A549 (cell line): ENCODE data around the gene ZNF768.

Experiments
- CHD4 ChIP-seq: fragments of 200-600 bp; sonication (generic); IDR thresholded peaks from 2 replicates; pipeline ENCODE4 v1.6.1; 2016; ENCODE audit warnings: antibody characterized with exemption, mild to moderate bottlenecking, borderline replicate concordance
- EP300 ChIP-seq, 2 experiments: fragments of >200 bp; sonication (Bioruptor Twin); formaldehyde crosslinking; IDR thresholded peaks; 2 replicates in 1 of 2; 3 replicates in 1 of 2; pipeline ENCODE4 v1.6.1; 2016 to 2017
- FOSL2 ChIP-seq, 2 experiments: fragments of 450-650 bp in 1 of 2; fragments of >200 bp in 1 of 2; sonication (Bioruptor Twin) in 1 of 2; formaldehyde crosslinking; IDR thresholded peaks; 2 replicates each; pipeline versions ENCODE4 v1.5.0 to v1.6.1; 2016 to 2020; ENCODE audit warnings: mild to moderate bottlenecking in 1 of 2, moderate library complexity in 1 of 2
- KDM1A ChIP-seq: fragments of 200-600 bp; sonication (generic); IDR thresholded peaks from 2 replicates; pipeline ENCODE4 v1.6.1; 2016; ENCODE audit warnings: low read depth, mild to moderate bottlenecking
- MAZ ChIP-seq: fragments of 150-350 bp; IDR thresholded peaks from 2 replicates; pipeline ENCODE4 v1.6.1; 2014; ENCODE audit warnings: antibody characterized with exemption, low read depth, low read length, borderline replicate concordance
- NR3C1 ChIP-seq: fragments of >200 bp; sonication (Bioruptor Twin); formaldehyde crosslinking; IDR thresholded peaks from 3 replicates; pipeline ENCODE4 v1.6.1; 2017
- POLR2A ChIP-seq: IDR thresholded peaks from 2 replicates; pipeline ENCODE4 v1.6.1; 2012; ENCODE audit warnings: mild to moderate bottlenecking, low read length
- SREBF2 ChIP-seq: fragments of 450-650 bp; IDR thresholded peaks from 2 replicates; pipeline ENCODE4 v1.6.1; 2014; ENCODE audit warnings: mild to moderate bottlenecking, moderate library complexity
- TF ChIP-seq, protein P1 (sequence below): fragments of >200 bp; sonication (Bioruptor Twin); formaldehyde crosslinking; IDR thresholded peaks from 3 replicates; pipeline ENCODE4 v1.5.1; 2016
- TF ChIP-seq, protein P2 (sequence below): fragments of 150-350 bp; IDR thresholded peaks from 2 replicates; pipeline ENCODE4 v1.6.1; 2014; ENCODE audit warnings: low read depth, mild to moderate bottlenecking, low read length
- TF ChIP-seq, protein P3 (sequence below): fragments of 200-600 bp; sonication (generic); IDR thresholded peaks from 2 replicates; pipeline ENCODE4 v1.6.1; 2016; ENCODE audit warnings: antibody characterized with exemption, mild to moderate bottlenecking, moderate library complexity

DNA sequence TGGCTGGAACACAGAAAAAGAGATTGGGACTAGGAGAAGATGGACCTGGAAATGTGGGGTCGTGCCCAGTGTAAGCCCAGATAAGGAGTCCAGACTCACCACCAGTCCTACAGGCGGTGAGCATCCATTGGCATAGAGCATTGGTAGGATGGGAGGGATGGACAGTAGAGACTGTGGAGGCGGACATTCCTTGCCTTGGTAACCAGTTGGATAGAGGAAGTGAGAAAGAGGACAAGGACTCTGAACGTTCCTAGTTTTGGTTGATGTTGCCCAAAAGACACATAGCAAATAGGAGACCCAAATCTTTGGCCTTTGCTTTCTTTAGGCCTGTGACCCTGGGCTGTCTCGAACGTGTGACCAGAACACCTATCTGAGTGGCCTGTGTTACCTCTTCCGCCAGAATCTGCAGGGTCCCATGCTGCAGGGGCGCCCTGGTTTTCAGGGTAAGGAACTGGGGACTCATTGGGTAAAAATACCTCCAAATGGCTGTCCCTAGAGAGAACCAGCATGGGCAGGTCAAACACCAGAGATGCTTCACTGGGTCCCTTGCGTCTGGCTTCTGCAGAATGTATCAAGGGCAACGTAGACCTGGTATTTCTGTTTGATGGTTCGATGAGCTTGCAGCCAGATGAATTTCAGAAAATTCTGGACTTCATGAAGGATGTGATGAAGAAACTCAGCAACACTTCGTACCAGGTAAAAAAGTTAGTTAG lies 47.4 kb downstream of the ZNF768 start:
- TF ChIP-seq, protein P1, sequence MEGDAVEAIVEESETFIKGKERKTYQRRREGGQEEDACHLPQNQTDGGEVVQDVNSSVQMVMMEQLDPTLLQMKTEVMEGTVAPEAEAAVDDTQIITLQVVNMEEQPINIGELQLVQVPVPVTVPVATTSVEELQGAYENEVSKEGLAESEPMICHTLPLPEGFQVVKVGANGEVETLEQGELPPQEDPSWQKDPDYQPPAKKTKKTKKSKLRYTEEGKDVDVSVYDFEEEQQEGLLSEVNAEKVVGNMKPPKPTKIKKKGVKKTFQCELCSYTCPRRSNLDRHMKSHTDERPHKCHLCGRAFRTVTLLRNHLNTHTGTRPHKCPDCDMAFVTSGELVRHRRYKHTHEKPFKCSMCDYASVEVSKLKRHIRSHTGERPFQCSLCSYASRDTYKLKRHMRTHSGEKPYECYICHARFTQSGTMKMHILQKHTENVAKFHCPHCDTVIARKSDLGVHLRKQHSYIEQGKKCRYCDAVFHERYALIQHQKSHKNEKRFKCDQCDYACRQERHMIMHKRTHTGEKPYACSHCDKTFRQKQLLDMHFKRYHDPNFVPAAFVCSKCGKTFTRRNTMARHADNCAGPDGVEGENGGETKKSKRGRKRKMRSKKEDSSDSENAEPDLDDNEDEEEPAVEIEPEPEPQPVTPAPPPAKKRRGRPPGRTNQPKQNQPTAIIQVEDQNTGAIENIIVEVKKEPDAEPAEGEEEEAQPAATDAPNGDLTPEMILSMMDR, result no peak
- TF ChIP-seq SREBF2, result no peak
- TF ChIP-seq FOSL2 (IDR thresholded peaks at IDR 0.05), result no peak
- TF ChIP-seq FOSL2 (CRISPR knock-in tag; IDR thresholded peaks at IDR 0.05), result no peak
- no peak for TF ChIP-seq MAZ
- TF ChIP-seq KDM1A, result no peak
- no peak for TF ChIP-seq NR3C1
- no peak for TF ChIP-seq CHD4
- TF ChIP-seq, protein P2, sequence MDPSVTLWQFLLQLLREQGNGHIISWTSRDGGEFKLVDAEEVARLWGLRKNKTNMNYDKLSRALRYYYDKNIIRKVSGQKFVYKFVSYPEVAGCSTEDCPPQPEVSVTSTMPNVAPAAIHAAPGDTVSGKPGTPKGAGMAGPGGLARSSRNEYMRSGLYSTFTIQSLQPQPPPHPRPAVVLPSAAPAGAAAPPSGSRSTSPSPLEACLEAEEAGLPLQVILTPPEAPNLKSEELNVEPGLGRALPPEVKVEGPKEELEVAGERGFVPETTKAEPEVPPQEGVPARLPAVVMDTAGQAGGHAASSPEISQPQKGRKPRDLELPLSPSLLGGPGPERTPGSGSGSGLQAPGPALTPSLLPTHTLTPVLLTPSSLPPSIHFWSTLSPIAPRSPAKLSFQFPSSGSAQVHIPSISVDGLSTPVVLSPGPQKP, result no peak
- no peak for TF ChIP-seq POLR2A
- TF ChIP-seq EP300 (IDR thresholded peaks at IDR 0.05), result no peak
- TF ChIP-seq, protein P3, sequence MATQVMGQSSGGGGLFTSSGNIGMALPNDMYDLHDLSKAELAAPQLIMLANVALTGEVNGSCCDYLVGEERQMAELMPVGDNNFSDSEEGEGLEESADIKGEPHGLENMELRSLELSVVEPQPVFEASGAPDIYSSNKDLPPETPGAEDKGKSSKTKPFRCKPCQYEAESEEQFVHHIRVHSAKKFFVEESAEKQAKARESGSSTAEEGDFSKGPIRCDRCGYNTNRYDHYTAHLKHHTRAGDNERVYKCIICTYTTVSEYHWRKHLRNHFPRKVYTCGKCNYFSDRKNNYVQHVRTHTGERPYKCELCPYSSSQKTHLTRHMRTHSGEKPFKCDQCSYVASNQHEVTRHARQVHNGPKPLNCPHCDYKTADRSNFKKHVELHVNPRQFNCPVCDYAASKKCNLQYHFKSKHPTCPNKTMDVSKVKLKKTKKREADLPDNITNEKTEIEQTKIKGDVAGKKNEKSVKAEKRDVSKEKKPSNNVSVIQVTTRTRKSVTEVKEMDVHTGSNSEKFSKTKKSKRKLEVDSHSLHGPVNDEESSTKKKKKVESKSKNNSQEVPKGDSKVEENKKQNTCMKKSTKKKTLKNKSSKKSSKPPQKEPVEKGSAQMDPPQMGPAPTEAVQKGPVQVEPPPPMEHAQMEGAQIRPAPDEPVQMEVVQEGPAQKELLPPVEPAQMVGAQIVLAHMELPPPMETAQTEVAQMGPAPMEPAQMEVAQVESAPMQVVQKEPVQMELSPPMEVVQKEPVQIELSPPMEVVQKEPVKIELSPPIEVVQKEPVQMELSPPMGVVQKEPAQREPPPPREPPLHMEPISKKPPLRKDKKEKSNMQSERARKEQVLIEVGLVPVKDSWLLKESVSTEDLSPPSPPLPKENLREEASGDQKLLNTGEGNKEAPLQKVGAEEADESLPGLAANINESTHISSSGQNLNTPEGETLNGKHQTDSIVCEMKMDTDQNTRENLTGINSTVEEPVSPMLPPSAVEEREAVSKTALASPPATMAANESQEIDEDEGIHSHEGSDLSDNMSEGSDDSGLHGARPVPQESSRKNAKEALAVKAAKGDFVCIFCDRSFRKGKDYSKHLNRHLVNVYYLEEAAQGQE, result no peak
